Kidney (tissue), 14 donors: ENCODE results near the gene IGFBP1. TPM values are rescaled to one million over a fixed set of nuclear protein-coding genes. Genes with fewer than 3 reads are reported as not detected.
"Not testable (repeated sequence)": the region's sequence is repeated elsewhere in the genome, so short reads cannot be mapped to it uniquely, and the experiment has no call there.

Experiments used
- DNase-seq, 5 donors: peaks; one replicate each; pipeline ENCODE4 v3.0.0-alpha.2; 2013 to 2020
- FAIRE-seq: peaks from 2 replicates; lab custom pipeline; 2012; peaks lifted over from hg19 to GRCh38; lab: Jason Lieb, UNC
- H3K27ac ChIP-seq, 2 donors: one replicate each; pipeline ENCODE4 v1.7.0; 2013; ENCODE audit warnings: low read depth in 2 of 2, low read length in 2 of 2, inconsistent platforms in 1 of 2
- H3K27me3 ChIP-seq: one replicate; pipeline ENCODE4 v1.7.1; 2013; ENCODE audit warnings: low read length, inconsistent platforms; ENCODE audit not compliant: control insufficient read depth, insufficient read depth
- H3K36me3 ChIP-seq, 3 donors: one replicate each; pipeline versions ENCODE4 v1.7.0 to v1.7.1; 2013; ENCODE audit warnings: low read length in 3 of 3, control low read depth in 1 of 3, inconsistent platforms in 1 of 3; ENCODE audit not compliant: insufficient read depth in 3 of 3, control insufficient read depth in 2 of 3
- H3K4me1 ChIP-seq, 3 donors: one replicate each; pipeline versions ENCODE4 v1.7.0 to v1.7.1; 2013; ENCODE audit warnings: low read length in 3 of 3, inconsistent platforms in 1 of 3, low read depth in 1 of 3; ENCODE audit not compliant: control insufficient read depth in 2 of 3, insufficient read depth in 2 of 3
- H3K4me3 ChIP-seq, 3 donors: one replicate each; pipeline versions ENCODE4 v1.7.0 to v1.8.1; 2013; ENCODE audit warnings: low read length in 3 of 3, control low read depth in 1 of 3, inconsistent platforms in 1 of 3
- H3K9ac ChIP-seq, 3 donors: one replicate each; pipeline versions ENCODE4 v1.7.0 to v1.7.1; 2013; ENCODE audit warnings: low read length in 3 of 3, control low read depth in 1 of 3, inconsistent platforms in 1 of 3
- H3K9me3 ChIP-seq, 3 donors: one replicate each; pipeline versions ENCODE4 v1.7.0 to v1.7.1; 2013; ENCODE audit warnings: low read length in 3 of 3, control low read depth in 1 of 3, inconsistent platforms in 1 of 3; ENCODE audit not compliant: control insufficient read depth in 2 of 3, insufficient read depth in 1 of 3
- intact Hi-C: fragments of 100-400 bp; cut with DNase I; formaldehyde crosslinking; loops from one replicate; pipeline ENCODE4 v1.11.1; 2022
- polyA plus RNA-seq: library from polyadenylated mRNA; stranded (reverse); fragments of 350-450 nt; fragmentation: Illumina TruSeq; extraction: RNeasy Lipid Tissue Mini Kit (QIAGEN cat#74804); gene quantifications from one replicate; pipeline ENCODE4 v1.2.3, GENCODE V29; 2014; ENCODE audit warnings: low read depth, low replicate concordance; ENCODE audit not compliant: insufficient read depth
- total RNA-seq: library from RNA; stranded (reverse); fragmentation: NEBNext Ultra II Directional; extraction: Animal tissue kit (Norgen Biotek cat#: 25700); gene quantifications from one replicate; pipeline ENCODE4 v1.2.1, GENCODE V29; 2021
- TF ChIP-seq, protein P1 (sequence below): IDR thresholded peaks from 3 replicates; pipeline ENCODE4 v1.5.1; 2012; ENCODE audit warnings: mild to moderate bottlenecking, moderate library complexity, borderline replicate concordance; ENCODE audit not compliant: insufficient read depth; ENCODE audit errors: extremely low read depth
- donor health status: control.
- donor health status: control.
- donor health status: control.
- donor health status: control.
- donor health status: control.
- donor health status: DM: yes; HTN: yes; CAD: no.
- donor health status: Normal renal cell carcinoma (clear cell type).

The IGFBP1 gene
- total and polyA plus RNA-seq, 2 donors from 2014 or later = 0.65 TPM; not detected in 1

DNA sequence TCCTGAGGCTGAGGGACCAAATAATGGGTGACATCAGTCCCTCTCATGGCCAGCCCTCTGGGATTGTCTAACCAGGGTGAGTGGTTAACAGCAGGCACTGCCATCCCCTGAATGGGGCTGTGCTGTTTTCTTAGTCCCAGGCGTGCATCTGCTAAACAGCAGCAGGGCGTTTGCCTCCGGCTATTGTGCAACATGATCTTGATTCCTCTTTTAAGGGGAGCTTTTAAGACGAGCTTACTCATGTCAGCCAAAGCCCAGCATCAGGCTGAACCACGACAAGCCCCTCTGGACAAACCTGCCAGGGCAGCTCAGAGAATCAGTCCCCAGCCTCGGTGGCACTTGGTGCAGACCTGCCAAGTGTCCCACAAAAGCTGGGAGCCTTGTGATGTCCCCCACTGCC lies 49.0 kb downstream of the IGFBP1 start:
- no peaks in the 10 kb centered on the region for H3K36me3 ChIP-seq
- H3K27ac ChIP-seq = no peak overlapping the region
- TF ChIP-seq, protein P1, sequence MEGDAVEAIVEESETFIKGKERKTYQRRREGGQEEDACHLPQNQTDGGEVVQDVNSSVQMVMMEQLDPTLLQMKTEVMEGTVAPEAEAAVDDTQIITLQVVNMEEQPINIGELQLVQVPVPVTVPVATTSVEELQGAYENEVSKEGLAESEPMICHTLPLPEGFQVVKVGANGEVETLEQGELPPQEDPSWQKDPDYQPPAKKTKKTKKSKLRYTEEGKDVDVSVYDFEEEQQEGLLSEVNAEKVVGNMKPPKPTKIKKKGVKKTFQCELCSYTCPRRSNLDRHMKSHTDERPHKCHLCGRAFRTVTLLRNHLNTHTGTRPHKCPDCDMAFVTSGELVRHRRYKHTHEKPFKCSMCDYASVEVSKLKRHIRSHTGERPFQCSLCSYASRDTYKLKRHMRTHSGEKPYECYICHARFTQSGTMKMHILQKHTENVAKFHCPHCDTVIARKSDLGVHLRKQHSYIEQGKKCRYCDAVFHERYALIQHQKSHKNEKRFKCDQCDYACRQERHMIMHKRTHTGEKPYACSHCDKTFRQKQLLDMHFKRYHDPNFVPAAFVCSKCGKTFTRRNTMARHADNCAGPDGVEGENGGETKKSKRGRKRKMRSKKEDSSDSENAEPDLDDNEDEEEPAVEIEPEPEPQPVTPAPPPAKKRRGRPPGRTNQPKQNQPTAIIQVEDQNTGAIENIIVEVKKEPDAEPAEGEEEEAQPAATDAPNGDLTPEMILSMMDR = no peak
- H3K4me1 ChIP-seq = no peaks in the 10 kb centered on the region
- no peak overlapping the region for H3K9ac ChIP-seq
- intact Hi-C loops = no loop called here
- H3K9me3 ChIP-seq = no peaks in the 10 kb centered on the region
- no peak for FAIRE-seq
- DNase-seq = no peak
- no peak overlapping the region for H3K4me3 ChIP-seq
- no peaks in the 10 kb centered on the region for H3K27me3 ChIP-seq

DNA sequence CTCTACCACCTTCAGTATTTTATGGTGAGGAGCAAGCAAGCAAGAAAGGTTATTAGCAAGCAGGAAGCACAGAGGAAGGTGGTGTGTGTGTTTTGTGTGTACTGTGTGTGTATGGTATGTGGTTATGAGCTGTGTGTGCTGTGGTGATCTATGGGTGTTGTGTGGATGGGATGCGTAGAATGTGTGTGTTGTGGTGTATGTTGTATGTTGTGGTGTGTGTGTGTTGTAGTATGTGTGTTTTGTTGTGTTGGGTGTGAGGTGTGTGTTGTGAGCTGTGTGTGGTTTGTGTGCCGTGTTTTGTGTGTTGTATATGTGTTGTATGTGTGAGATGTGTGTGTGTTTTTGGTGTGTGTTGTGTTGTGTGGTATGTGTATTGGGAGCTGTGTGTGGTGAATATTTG lies 49.6 kb downstream of the IGFBP1 start:
- H3K4me3 ChIP-seq = no peak overlapping the region
- TF ChIP-seq, protein P1 = no peak
- no peaks in the 10 kb centered on the region for H3K9me3 ChIP-seq
- no peaks in the 10 kb centered on the region for H3K36me3 ChIP-seq
- H3K27me3 ChIP-seq = no peaks in the 10 kb centered on the region
- FAIRE-seq (no peak), DNase-seq (no peak)
- H3K9ac ChIP-seq = no peak overlapping the region
- H3K4me1 ChIP-seq = no peaks in the 10 kb centered on the region
- H3K27ac ChIP-seq = no peak overlapping the region
- intact Hi-C loops = no loop called here

DNA sequence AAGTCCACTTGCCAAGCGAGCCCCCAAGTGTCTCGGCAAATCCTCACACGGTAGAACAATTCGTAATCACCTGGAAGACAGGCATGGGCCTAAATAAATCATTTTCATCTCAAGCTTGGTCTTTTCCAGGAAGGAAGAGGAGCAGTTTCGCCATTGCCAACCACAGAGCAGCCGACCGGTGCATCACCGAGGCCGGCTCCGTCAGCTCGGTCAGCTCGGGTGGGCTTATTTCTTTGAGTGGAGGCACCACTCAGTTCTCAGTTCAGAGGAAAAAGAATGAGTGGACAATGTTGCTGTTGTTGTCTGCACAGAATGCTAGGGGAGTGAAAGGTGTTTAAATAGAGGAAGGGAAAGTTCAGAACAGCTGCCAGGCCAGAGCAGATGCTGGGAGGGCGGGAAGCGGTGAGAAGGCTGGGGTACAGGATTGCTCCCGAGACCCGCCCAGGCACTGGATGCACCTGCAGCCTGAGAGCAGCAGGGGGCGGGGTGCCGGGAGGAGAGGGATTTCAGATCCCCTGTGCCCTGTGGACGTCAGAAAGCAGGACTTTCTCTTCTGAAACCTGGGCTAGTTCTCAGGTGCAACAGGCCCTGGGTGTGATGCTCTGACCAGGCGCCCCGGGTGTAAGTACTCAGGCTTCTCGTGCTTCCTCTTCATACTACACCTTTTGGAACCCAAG lies 50.5 kb downstream of the IGFBP1 start:
- no peaks in the 10 kb centered on the region for H3K27me3 ChIP-seq
- no peak overlapping the region for H3K4me3 ChIP-seq
- TF ChIP-seq, protein P1 = no peak
- FAIRE-seq (no peak), DNase-seq (no peak)
- H3K9me3 ChIP-seq = no peaks in the 10 kb centered on the region
- no peak overlapping the region for H3K27ac ChIP-seq
- H3K9ac ChIP-seq = no peak overlapping the region
- H3K4me1 ChIP-seq = no peaks in the 10 kb centered on the region
- H3K36me3 ChIP-seq = no peaks in the 10 kb centered on the region
- intact Hi-C loops = no loop called here

DNA sequence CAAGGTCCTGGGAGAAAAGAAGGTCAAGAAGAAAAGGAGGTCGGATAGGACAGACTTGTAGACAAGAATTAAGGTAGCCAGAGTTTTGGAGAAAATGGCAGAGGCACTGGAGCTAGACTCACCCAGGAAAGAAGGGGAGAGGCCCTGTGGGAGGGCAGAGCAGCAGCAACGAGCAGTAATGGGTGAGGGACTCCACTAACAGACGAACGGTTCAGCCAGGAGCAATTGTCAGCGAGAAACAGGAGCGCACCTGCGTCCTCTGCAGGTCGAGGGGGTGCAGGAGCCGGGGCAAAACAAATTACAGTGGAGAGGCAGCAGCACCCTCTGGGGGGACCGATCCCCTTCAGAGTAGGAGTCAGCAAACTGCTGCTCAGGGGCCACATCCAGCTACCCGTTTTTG lies 51.3 kb downstream of the IGFBP1 start:
- no peaks in the 10 kb centered on the region for H3K4me1 ChIP-seq

DNA sequence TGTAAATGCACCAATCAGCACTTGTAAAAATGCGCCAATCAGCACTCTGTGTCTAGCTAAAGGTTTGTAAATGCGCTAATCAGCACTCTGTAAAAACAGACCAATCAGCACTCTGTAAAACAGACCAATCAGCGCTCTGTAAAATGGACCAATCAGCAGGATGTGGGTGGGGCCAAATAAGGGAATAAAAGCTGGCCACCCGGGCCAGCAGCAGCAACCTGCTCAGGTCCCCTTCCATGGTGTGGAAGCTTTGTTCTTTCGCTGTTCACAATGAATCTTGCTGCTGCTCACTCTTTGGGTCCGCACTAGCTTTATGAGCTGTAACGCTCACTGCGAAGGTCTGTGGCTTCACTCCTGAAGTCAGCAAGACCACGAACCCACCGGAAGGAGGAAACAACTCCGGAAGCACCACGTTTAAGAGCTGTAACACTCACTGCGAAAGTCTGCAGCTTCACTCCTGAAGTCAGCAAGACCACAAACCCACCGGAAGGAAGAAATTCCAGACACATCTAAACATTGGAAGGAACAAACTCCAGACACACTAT lies 52.0 kb downstream of the IGFBP1 start:
- FAIRE-seq = not testable (repeated sequence)

More for the DNA sequence above, 51.3 kb downstream of the IGFBP1 start:
- H3K27me3 ChIP-seq = no peaks in the 10 kb centered on the region
- intact Hi-C loops = no loop called here
- TF ChIP-seq, protein P1 = no peak
- H3K4me3 ChIP-seq = no peak overlapping the region
- no peak overlapping the region for H3K9ac ChIP-seq
- H3K9me3 ChIP-seq = no peaks in the 10 kb centered on the region
- H3K36me3 ChIP-seq = no peaks in the 10 kb centered on the region
- no peak overlapping the region for H3K27ac ChIP-seq
- no peak for DNase-seq
- no peak for FAIRE-seq

More for the DNA sequence above, 52.0 kb downstream of the IGFBP1 start:
- H3K9ac ChIP-seq, H3K27me3 ChIP-seq, intact Hi-C loops, H3K4me1 ChIP-seq, H3K27ac ChIP-seq, H3K9me3 ChIP-seq, H3K36me3 ChIP-seq, H3K4me3 ChIP-seq, DNase-seq: not testable (repeated sequence)
